HUES64 (cell line): ENCODE data around the gene RNMT.

Experiments
- H3K27ac ChIP-seq: 2 replicates; pipeline ENCODE4 v1.7.0; 2013; ENCODE audit warnings: low read depth, low read length, inconsistent platforms
- H3K27me3 ChIP-seq: 2 replicates; pipeline ENCODE4 v1.6.1; 2013; ENCODE audit warnings: mild to moderate bottlenecking, low read length; ENCODE audit not compliant: insufficient read depth
- H3K36me3 ChIP-seq: 2 replicates; pipeline ENCODE4 v1.6.1; 2013; ENCODE audit warnings: mild to moderate bottlenecking, low read length; ENCODE audit not compliant: insufficient read depth
- H3K4me1 ChIP-seq: 2 replicates; pipeline ENCODE4 v1.6.1; 2013; ENCODE audit warnings: mild to moderate bottlenecking, low read length, moderate library complexity; ENCODE audit not compliant: insufficient read depth
- H3K4me3 ChIP-seq: 2 replicates; pipeline ENCODE4 v1.5.1; 2013; ENCODE audit warnings: mild to moderate bottlenecking, low read length, moderate library complexity
- H3K9ac ChIP-seq: 2 replicates; pipeline ENCODE4 v1.6.1; 2013; ENCODE audit warnings: mild to moderate bottlenecking, low read depth, low read length
- H3K9me3 ChIP-seq: 2 replicates; pipeline ENCODE4 v1.6.1; 2013; ENCODE audit warnings: low read depth, low read length; ENCODE audit not compliant: insufficient read depth
- WGBS: fragments of 150-250, 120-280 bp; methylation state at CpG from one replicate; pipeline ENCODE4 v1.1.7; 2013; ENCODE audit warnings: missing lambda C conversion rate; 5-methylcytosine and 5-hydroxymethylcytosine counted together

RNMT gene

DNA sequence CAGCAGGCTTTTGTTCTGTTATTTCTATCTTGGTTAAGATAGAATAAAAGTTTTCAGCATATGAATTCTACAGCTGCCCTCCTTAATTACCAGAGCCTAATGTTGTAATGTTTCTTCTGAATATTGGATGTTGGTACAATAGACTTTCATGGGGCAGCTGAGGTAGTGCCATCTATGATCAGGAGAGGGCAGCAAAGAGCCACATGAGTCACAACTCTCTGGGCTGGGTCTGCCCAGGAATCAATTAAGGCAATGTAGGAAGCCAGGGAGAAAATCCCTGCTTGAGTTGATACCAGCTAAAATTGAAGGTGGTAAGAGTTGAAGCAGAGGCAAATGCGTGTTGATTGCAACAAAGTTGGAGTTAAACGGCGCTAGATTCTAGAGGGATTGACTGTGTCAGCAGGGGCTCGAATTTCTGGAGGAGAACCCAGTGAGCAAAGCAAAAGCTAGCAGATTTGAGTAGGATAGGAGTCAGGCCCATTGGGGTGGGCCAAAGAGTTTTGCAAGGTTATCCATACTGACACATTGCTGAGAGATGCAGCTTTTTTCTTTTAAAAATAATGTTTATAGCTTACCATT lies 86.9 kb downstream of the RNMT start:
- Histone ChIP-seq H3K9ac (no peak overlapping the region), H3K4me1 (peaks cover 39% of the 10 kb centered on the region), H3K36me3 (no peaks in the 10 kb centered on the region), H3K4me3 (no peak overlapping the region), H3K9me3 (no peaks in the 10 kb centered on the region), H3K27me3 (no peaks in the 10 kb centered on the region), H3K27ac (no peak overlapping the region)
- whole genome bisulfite sequencing: 24% methylated on average over 4 of the region's 4 CpGs
